NT2/D1 (cell line): ENCODE data around the gene CRYAA.
"Not testable (repeated sequence)": the region's sequence is repeated elsewhere in the genome, so short reads cannot be mapped to it uniquely, and the experiment has no call there.

ENCODE experiments used
- DNase-seq: peaks from one replicate; pipeline ENCODE4 v3.0.0-alpha.2; 2011; ENCODE audit warnings: low read depth, low spot score
- H3K27me3 ChIP-seq: 2 replicates; pipeline ENCODE4 v1.6.0; 2011; ENCODE audit warnings: mild to moderate bottlenecking; ENCODE audit not compliant: insufficient read length, insufficient read depth
- H3K36me3 ChIP-seq: 2 replicates; pipeline ENCODE4 v1.6.1; 2011; ENCODE audit warnings: mild to moderate bottlenecking, low read length, mixed read lengths; ENCODE audit not compliant: insufficient read depth, insufficient read length
- H3K4me1 ChIP-seq: 2 replicates; pipeline ENCODE4 v1.5.1; 2011; ENCODE audit not compliant: insufficient read depth, insufficient read length
- H3K4me3 ChIP-seq: 2 replicates; pipeline ENCODE4 v1.5.1; 2011; ENCODE audit warnings: low read depth; ENCODE audit not compliant: insufficient read length
- H3K9ac ChIP-seq: 2 replicates; pipeline ENCODE4 v1.6.0; 2011; ENCODE audit warnings: low read depth; ENCODE audit not compliant: insufficient read length
- H3K9me3 ChIP-seq: 2 replicates; pipeline ENCODE4 v1.5.1; 2011; ENCODE audit warnings: mild to moderate bottlenecking, low read length; ENCODE audit not compliant: insufficient read depth

The CRYAA gene, protein sequence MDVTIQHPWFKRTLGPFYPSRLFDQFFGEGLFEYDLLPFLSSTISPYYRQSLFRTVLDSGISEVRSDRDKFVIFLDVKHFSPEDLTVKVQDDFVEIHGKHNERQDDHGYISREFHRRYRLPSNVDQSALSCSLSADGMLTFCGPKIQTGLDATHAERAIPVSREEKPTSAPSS

GRCh38 chr21:43168708-43169107 is at the start of gene CRYAA:
CRYAA (plus strand) TSS chr21:43169008; CDS start chr21:43169100, 92 bp downstream.
- H3K27me3 ChIP-seq, H3K4me3 ChIP-seq, DNase-seq, H3K36me3 ChIP-seq, H3K4me1 ChIP-seq, H3K9me3 ChIP-seq, H3K9ac ChIP-seq: not testable (repeated sequence)

- H3K9ac ChIP-seq, H3K36me3 ChIP-seq, DNase-seq, H3K4me1 ChIP-seq, H3K4me3 ChIP-seq, H3K9me3 ChIP-seq, H3K27me3 ChIP-seq: not testable (repeated sequence)
Measured at GRCh38 chr21:43130094-43130493, 38.7 kb upstream of the CRYAA start.

DNA sequence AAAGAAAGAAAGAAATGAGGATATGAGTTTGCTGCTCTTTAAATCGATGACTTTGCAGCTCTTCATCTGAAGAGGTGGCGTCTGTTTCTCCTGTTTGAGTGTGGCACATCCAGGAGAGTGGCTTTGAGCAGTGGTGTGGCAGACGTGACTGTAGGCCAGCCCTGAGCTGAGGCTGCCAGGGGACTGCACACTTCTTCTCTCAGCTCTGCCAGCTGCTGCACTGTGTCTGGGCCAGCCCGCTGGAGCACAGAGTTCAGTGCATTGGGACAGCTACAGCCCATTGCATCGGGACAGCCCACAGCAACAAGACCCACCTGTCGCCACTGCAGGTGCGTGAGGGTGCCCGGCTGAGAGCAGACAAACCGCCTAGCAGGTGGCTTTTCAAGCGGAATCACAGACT is 34.3 kb upstream of the CRYAA start:
- not testable (repeated sequence) for DNase-seq, H3K9ac ChIP-seq, H3K9me3 ChIP-seq, H3K27me3 ChIP-seq, H3K4me1 ChIP-seq, H3K36me3 ChIP-seq, H3K4me3 ChIP-seq

- not testable (repeated sequence) for H3K4me3 ChIP-seq, H3K9ac ChIP-seq, DNase-seq, H3K27me3 ChIP-seq, H3K36me3 ChIP-seq, H3K4me1 ChIP-seq, H3K9me3 ChIP-seq
Measured at GRCh38 chr21:43138944-43139343, 29.9 kb upstream of the CRYAA start.

GRCh38 chr21:43141407-43141806 is 27.4 kb upstream of the CRYAA start:
- not testable (repeated sequence) for H3K4me1 ChIP-seq, H3K27me3 ChIP-seq, H3K36me3 ChIP-seq, DNase-seq, H3K9ac ChIP-seq, H3K4me3 ChIP-seq, H3K9me3 ChIP-seq

DNA sequence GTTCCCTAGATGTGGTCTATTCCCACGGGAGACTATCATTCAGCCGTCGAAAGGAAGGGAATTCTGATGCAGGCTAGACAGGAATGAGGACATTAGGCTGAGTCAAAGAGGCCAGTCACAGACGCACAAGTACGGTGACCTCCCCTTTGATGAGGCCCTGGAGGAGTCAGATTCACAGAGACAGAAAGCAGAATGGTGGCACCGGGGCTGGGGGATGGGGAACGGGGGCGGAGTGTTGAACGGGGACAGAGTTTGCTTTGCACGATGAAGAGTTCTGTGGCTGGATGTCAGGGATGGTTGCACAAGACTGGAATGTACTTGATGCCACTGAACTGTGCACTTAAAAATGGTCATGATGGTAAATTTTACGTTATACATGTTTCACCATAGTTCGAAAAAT is 22.2 kb upstream of the CRYAA start:
- H3K36me3 ChIP-seq, H3K4me1 ChIP-seq, DNase-seq, H3K4me3 ChIP-seq, H3K27me3 ChIP-seq, H3K9ac ChIP-seq, H3K9me3 ChIP-seq: not testable (repeated sequence)

GRCh38 chr21:43147999-43148398 is 20.8 kb upstream of the CRYAA start:
- not testable (repeated sequence) for H3K9ac ChIP-seq, H3K27me3 ChIP-seq, H3K9me3 ChIP-seq, DNase-seq, H3K4me1 ChIP-seq, H3K36me3 ChIP-seq, H3K4me3 ChIP-seq

- not testable (repeated sequence) for H3K4me3 ChIP-seq, H3K27me3 ChIP-seq, H3K9ac ChIP-seq, DNase-seq, H3K36me3 ChIP-seq, H3K4me1 ChIP-seq, H3K9me3 ChIP-seq
Measured at GRCh38 chr21:43149344-43149743, 19.5 kb upstream of the CRYAA start.

DNA sequence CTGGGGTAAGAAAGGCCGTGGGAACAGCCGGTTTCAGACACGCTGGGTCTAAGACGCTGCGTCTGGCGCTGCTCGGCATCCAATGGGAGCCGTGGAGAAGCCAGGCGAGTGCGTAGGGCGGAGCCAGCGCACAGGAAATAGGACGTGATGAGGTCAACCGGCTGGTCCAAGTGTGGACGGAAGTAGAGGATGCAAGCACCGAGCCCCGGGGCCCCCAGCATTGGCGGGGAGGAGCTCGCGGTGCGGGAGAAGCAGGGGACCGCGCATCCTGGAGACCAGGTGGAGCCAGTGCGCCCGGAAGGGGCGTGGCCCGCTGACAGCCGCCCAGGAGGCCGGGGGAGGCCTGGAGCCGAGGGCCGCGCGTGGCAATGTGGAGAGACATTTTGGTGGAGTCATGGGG is 15.2 kb upstream of the CRYAA start:
- H3K36me3 ChIP-seq, H3K9ac ChIP-seq, H3K9me3 ChIP-seq, H3K4me1 ChIP-seq, DNase-seq, H3K4me3 ChIP-seq, H3K27me3 ChIP-seq: not testable (repeated sequence)

GRCh38 chr21:43159279-43160175 is 9.3 kb upstream of the CRYAA start:
- H3K36me3 ChIP-seq, H3K4me3 ChIP-seq, H3K4me1 ChIP-seq, H3K9me3 ChIP-seq, H3K27me3 ChIP-seq, H3K9ac ChIP-seq, DNase-seq: not testable (repeated sequence)

GRCh38 chr21:43161826-43162707 is 6.7 kb upstream of the CRYAA start:
- H3K4me3 ChIP-seq, H3K9me3 ChIP-seq, H3K27me3 ChIP-seq: not testable (repeated sequence)

More at GRCh38 chr21:43161826-43162707, 6.7 kb upstream of the CRYAA start:
- not testable (repeated sequence) for H3K36me3 ChIP-seq, DNase-seq, H3K4me1 ChIP-seq, H3K9ac ChIP-seq
